K562 (cell line): Measurements from ENCODE around the gene CBX8. TPM values are rescaled to one million over a fixed set of nuclear protein-coding genes. Genes with fewer than 3 reads are reported as not detected.

Source experiments
- CBX1 ChIP-seq: sonication (generic); IDR thresholded peaks from 2 replicates; pipeline ENCODE4 v1.6.1; 2016; ENCODE audit warnings: antibody characterized with exemption, low read depth, mild to moderate bottlenecking
- NFIC ChIP-seq: fragments of 450-650 bp; IDR thresholded peaks from 2 replicates; pipeline ENCODE4 v1.6.1; 2017; ENCODE audit warnings: mild to moderate bottlenecking, inconsistent platforms
- PCBP2 ChIP-seq: fragments of 200-400 bp; formaldehyde crosslinking; IDR thresholded peaks from 2 replicates; pipeline ENCODE4 v1.6.1; 2018; ENCODE audit warnings: low read length, low read depth, mild to moderate bottlenecking, moderate library complexity; ENCODE audit not compliant: poor library complexity, severe bottlenecking
- POLR2A ChIP-seq: fragments of 450-650 bp; conservative IDR thresholded peaks from 2 replicates; pipeline ENCODE4 v1.6.1; 2016
- RAD21 ChIP-seq, 2 experiments: fragments of 250-450 bp in 1 of 2; fragments of 450-650 bp in 1 of 2; sonication (Bioruptor Pico) in 1 of 2; formaldehyde crosslinking in 1 of 2; IDR thresholded peaks in 1 of 2; conservative IDR thresholded peaks in 1 of 2; 2 replicates each; pipeline versions ENCODE4 v1.4.0 to v1.8.0; 2020 to 2022; ENCODE audit warnings: mild to moderate bottlenecking in 2 of 2, moderate library complexity in 1 of 2
- RFX5 ChIP-seq: IDR thresholded peaks from 2 replicates; pipeline ENCODE4 v1.6.1; 2011; ENCODE audit warnings: low read depth, mild to moderate bottlenecking, improper control_type of control experiment, low read length
- SMC3 ChIP-seq: conservative IDR thresholded peaks from 2 replicates; pipeline ENCODE4 v1.6.1; 2011; ENCODE audit warnings: low read depth, low read length, improper control_type of control experiment; ENCODE audit not compliant: insufficient read depth
- ZFP30 ChIP-seq: fragments of 250-450 bp; sonication (Bioruptor Pico); IDR thresholded peaks from 2 replicates; pipeline ENCODE4 v1.8.0; 2022; ENCODE audit warnings: moderate library complexity, mild to moderate bottlenecking, inconsistent platforms, borderline replicate concordance
- ZKSCAN1 ChIP-seq: fragments of 150-350 bp; IDR thresholded peaks from 2 replicates; pipeline ENCODE4 v1.6.1; 2016; ENCODE audit warnings: low read depth, low read length
- ZNF124 ChIP-seq: sonication (generic); formaldehyde crosslinking; IDR thresholded peaks from 2 replicates; pipeline ENCODE4 v1.8.1; 2022; ENCODE audit warnings: missing genetic modification reagents
- ZNF253 ChIP-seq: fragments of 250-450 bp; sonication (Bioruptor Pico); conservative IDR thresholded peaks from 2 replicates; pipeline ENCODE4 v1.6.1; 2021; ENCODE audit warnings: mild to moderate bottlenecking
- ZNF586 ChIP-seq: fragments of 450-650 bp; formaldehyde crosslinking; conservative IDR thresholded peaks from 2 replicates; pipeline ENCODE4 v1.4.0; 2020; ENCODE audit warnings: mild to moderate bottlenecking, moderate library complexity
- polyA plus RNA-seq, 8 experiments: library from polyadenylated mRNA; depleted of rRNA in 4 of 8; stranded (reverse) in 5 of 8; unstranded in 3 of 8; fragments of >200 nt; fragmentation: Nextera tagmentation in 2 of 8; fragmentation: Illumina TruSeq in 1 of 8; extraction: Ambion mirVana in 2 of 8; extraction: Trizol in 1 of 8; gene quantifications; 2 replicates each; pipeline versions ENCODE4 v1.2.1 to v1.2.3, GENCODE V29; 2011 to 2014; ENCODE audit warnings: inconsistent platforms in 1 of 8, missing spikeins in 1 of 8
- total RNA-seq, 7 experiments: library from RNA; depleted of rRNA in 6 of 7; stranded (reverse); fragments of >200 nt in 6 of 7; fragmentation: Illumina TruSeq in 2 of 7; extraction: Trizol in 2 of 7; gene quantifications; 2 replicates each; pipeline versions ENCODE4 v1.2.1 to v1.2.3, GENCODE V29; 2011 to 2021; ENCODE audit warnings: low replicate concordance in 1 of 7
- TF ChIP-seq, protein P1 (sequence below): fragments of 450-650 bp; formaldehyde crosslinking; conservative IDR thresholded peaks from 2 replicates; pipeline ENCODE4 v1.4.0; 2022; ENCODE audit warnings: mild to moderate bottlenecking, missing genetic modification characterization
- TF ChIP-seq, protein P2 (sequence below), 2 experiments: fragments of 450-650 bp; IDR thresholded peaks; 2 replicates each; pipeline ENCODE4 v1.6.1; 2016
- TF ChIP-seq, protein P3 (sequence below): fragments of 200-800 bp; sonication (Bioruptor generic); IDR thresholded peaks from 2 replicates; pipeline ENCODE4 v1.6.1; 2017; ENCODE audit warnings: missing genetic modification characterization, missing compliant biosample characterization
- TF ChIP-seq, protein P4 (sequence below): fragments of 250-450 bp; sonication (Bioruptor Pico); IDR thresholded peaks from 2 replicates; pipeline ENCODE4 v1.4.0; 2020

CBX8 gene
- total and polyA plus RNA-seq, 9 of the 15 experiments (the other 6 are each of a cell fraction or from before 2014, with no cell fraction given) = 0.08 to 11.9 (median 2.6) TPM

DNA sequence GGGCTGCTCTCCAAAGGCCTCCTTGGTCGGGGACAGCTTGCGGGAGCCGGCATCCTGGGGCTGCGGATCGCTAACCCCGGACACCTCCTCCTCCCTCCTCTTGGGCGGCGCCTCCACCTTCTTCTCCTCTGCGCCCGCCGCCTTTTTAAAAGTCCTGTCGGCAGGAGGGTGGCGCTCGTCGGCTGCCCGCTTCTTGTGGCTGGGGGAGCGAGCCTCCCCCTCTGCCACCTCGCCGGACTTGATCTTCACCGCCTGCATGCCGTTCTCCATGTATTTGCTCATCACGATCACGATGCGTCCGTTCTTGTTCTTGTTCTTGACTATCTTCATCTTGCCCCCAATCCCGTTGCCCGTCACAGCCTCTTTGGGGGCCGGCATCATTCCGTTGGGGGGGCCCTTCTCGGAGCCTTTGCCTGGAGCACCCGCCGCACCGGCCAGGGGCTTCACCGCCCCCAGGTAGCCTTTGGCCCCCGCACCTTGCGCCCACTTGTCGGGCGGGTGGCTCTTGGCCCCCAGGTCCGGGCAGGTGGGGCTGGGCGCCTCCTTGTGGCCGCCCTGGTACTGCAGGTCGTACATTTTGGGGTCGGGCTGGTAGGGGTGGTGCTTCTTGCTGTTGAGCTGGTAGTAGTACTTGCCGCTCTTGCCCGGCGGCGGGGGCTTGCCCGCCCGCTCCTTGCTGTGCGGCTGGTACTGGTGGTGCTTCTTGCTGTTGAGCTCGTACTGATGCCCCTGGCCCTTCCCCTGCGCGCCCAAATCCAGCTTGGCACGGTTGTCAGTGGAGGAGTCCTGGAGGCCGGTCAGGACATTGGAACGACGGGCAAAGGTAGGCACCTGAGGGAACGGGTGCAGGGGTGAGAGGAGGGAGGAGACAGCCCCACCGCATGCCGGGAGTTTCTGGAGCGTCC lies 37.9 kb upstream of the CBX8 start (continued):
- TF ChIP-seq, protein P1, sequence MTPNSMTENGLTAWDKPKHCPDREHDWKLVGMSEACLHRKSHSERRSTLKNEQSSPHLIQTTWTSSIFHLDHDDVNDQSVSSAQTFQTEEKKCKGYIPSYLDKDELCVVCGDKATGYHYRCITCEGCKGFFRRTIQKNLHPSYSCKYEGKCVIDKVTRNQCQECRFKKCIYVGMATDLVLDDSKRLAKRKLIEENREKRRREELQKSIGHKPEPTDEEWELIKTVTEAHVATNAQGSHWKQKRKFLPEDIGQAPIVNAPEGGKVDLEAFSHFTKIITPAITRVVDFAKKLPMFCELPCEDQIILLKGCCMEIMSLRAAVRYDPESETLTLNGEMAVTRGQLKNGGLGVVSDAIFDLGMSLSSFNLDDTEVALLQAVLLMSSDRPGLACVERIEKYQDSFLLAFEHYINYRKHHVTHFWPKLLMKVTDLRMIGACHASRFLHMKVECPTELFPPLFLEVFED (CRISPR knock-in tag) = no peak
- TF ChIP-seq ZNF253 (no peak), SMC3 (peak; percentile 63), POLR2A (0 out of 2 replicates have a peak, but pooled peaks have one; percentile 47), NFIC (0 out of 2 replicates have a peak, but pooled peaks have one; percentile 4), RFX5 (no peak), ZKSCAN1 (no peak), CBX1 (0 out of 2 replicates have a peak, but pooled peaks have one; percentile 43), PCBP2 (no peak), RAD21 (CRISPR knock-in tag; conservative IDR thresholded peaks at IDR 0.05 in 1 of 2, IDR thresholded peaks at IDR 0.05 in 1 of 2) (peak; percentile 67 to 78), ZFP30 (CRISPR knock-in tag) (no peak), ZNF124 (0 out of 2 replicates have a peak, but pooled peaks have one; percentile 32), ZNF586 (CRISPR knock-in tag) (no peak)
- TF ChIP-seq, protein P2, sequence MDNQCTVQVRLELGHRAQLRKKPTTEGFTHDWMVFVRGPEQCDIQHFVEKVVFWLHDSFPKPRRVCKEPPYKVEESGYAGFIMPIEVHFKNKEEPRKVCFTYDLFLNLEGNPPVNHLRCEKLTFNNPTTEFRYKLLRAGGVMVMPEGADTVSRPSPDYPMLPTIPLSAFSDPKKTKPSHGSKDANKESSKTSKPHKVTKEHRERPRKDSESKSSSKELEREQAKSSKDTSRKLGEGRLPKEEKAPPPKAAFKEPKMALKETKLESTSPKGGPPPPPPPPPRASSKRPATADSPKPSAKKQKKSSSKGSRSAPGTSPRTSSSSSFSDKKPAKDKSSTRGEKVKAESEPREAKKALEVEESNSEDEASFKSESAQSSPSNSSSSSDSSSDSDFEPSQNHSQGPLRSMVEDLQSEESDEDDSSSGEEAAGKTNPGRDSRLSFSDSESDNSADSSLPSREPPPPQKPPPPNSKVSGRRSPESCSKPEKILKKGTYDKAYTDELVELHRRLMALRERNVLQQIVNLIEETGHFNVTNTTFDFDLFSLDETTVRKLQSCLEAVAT (IDR thresholded peaks at IDR 0.05) = peak; percentile 5 to 96; a peak in 2 of 4 replicates
- TF ChIP-seq, protein P3, sequence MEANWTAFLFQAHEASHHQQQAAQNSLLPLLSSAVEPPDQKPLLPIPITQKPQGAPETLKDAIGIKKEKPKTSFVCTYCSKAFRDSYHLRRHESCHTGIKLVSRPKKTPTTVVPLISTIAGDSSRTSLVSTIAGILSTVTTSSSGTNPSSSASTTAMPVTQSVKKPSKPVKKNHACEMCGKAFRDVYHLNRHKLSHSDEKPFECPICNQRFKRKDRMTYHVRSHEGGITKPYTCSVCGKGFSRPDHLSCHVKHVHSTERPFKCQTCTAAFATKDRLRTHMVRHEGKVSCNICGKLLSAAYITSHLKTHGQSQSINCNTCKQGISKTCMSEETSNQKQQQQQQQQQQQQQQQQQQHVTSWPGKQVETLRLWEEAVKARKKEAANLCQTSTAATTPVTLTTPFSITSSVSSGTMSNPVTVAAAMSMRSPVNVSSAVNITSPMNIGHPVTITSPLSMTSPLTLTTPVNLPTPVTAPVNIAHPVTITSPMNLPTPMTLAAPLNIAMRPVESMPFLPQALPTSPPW (CRISPR knock-in tag) = peak; percentile 73
- TF ChIP-seq, protein P4, sequence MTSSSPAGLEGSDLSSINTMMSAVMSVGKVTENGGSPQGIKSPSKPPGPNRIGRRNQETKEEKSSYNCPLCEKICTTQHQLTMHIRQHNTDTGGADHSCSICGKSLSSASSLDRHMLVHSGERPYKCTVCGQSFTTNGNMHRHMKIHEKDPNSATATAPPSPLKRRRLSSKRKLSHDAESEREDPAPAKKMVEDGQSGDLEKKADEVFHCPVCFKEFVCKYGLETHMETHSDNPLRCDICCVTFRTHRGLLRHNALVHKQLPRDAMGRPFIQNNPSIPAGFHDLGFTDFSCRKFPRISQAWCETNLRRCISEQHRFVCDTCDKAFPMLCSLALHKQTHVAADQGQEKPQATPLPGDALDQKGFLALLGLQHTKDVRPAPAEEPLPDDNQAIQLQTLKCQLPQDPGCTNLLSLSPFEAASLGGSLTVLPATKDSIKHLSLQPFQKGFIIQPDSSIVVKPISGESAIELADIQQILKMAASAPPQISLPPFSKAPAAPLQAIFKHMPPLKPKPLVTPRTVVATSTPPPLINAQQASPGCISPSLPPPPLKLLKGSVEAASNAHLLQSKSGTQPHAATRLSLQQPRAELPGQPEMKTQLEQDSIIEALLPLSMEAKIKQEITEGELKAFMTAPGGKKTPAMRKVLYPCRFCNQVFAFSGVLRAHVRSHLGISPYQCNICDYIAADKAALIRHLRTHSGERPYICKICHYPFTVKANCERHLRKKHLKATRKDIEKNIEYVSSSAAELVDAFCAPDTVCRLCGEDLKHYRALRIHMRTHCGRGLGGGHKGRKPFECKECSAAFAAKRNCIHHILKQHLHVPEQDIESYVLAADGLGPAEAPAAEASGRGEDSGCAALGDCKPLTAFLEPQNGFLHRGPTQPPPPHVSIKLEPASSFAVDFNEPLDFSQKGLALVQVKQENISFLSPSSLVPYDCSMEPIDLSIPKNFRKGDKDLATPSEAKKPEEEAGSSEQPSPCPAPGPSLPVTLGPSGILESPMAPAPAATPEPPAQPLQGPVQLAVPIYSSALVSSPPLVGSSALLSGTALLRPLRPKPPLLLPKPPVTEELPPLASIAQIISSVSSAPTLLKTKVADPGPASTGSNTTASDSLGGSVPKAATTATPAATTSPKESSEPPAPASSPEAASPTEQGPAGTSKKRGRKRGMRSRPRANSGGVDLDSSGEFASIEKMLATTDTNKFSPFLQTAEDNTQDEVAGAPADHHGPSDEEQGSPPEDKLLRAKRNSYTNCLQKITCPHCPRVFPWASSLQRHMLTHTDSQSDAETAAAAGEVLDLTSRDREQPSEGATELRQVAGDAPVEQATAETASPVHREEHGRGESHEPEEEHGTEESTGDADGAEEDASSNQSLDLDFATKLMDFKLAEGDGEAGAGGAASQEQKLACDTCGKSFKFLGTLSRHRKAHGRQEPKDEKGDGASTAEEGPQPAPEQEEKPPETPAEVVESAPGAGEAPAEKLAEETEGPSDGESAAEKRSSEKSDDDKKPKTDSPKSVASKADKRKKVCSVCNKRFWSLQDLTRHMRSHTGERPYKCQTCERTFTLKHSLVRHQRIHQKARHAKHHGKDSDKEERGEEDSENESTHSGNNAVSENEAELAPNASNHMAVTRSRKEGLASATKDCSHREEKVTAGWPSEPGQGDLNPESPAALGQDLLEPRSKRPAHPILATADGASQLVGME (CRISPR knock-in tag) = 0 out of 2 replicates have a peak, but pooled peaks have one; percentile 53
